GM18498 (cell line): ENCODE results near the gene GMPR2.
"Not testable (repeated sequence)": the region's sequence is repeated elsewhere in the genome, so short reads cannot be mapped to it uniquely, and the experiment has no call there.

ENCODE experiments used
- ATAC-seq: cut with Tn5 transposase; IDR thresholded peaks from one replicate; pipeline ENCODE4 v1.9.1; 2021; ENCODE audit warnings: mild to moderate bottlenecking, moderate library complexity; ENCODE audit not compliant: unreplicated experiment

The GMPR2 gene

DNA sequence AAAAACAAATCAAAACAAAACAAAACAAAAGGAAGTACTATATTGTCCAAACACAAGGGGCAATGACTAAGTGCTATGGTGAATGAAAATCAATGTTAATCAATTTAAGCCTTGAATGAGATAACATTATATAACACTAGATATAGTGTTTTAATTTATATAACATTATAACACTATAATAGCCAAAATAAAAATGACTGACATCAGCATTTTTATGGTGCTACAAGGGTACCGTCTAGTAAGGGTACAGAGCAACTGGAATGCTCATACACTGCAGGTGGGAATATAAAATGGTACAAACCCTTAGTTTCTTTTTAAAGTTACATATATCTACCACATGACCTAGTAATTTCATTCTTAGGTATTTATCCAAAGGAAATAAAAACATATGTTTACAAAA is 6.3 kb upstream of the GMPR2 start:
- ATAC-seq: no peak

DNA sequence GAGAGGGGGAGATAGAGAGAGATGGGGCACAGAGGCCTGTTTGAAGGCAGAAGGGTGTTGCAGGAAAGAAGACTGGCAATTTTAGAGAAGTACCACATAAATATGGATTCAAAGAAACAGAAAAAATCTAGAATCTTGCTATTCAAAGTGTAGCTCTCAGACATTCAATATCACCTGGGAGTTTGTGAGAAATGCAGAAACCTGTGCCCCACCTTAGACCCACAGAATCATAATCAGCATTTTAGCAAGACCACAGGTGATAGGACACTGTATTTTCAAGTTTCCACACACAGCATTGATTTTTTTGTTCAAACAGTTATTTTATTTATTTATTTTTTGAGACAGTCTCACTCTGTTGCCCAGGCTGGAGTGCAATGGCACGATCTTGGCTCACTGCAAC is 3.8 kb upstream of the GMPR2 start:
- ATAC-seq: no peak

DNA sequence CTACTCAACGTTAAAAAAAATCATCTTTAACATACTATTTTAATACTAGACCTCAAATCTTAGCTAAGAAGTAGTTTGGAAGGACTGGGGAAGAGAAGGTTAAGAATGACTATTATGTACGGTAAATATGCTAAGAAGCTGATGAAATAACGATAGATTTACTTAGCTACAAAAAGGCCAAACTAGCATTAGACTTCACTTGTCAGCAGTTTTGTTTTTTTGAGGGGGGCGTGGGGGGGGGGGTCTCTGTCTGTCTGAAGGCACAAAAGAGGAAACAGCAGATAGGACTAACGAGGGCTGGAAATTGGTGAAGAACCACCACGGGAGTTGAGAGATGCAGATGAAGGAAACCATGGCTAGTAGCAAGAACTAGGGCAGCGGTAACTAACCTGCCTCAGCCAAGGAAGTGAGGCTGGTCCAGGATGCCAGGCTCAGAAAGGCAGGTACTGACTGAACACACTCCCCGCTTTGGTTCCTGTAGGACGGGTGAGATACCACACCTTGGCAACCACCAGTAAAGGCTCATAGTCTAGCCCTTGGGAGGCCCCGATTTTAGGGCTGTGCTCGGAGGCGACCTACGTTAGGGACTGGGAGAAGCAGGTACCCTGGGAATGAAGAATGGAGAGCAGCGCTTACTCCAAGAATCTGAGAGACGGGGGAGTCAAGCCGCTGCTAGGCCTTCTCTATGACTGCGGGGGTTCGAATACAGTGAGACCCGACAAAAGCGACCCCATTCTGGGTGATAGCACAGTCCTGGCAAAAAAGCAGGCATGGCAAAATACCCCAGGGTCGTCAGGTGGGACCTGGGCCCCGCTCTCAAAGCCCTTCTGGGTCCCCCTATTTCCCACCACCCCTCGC is 1.2 kb upstream of the GMPR2 start:
- peak; percentile 8 for ATAC-seq

DNA sequence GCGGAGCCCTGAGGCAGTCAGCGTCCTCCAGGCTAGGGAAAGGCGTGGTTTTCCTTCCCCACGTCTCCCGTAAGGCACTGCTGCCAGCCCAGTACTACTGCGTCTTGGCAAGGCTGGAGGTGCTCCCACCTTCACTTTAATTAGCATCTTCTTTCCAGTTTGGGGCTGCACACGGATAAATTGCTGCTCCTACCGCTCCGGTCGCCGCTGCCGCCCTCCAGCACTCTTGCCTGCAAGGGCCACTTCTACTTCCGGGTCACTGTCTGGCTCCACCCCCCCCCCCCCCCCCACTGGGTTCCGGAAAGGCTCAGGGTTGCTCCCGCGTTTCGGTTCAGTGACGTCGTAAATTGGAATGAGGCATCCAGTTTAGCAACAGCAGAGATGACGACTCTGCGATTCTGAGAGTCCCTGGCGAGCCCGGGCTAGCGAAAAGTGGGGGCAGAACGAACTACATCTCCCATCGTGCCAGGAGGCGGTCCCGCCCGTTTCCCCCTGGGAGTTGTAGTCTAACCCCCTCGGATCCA is 546 bp upstream of the GMPR2 start, which contains the start of gene NEDD8:
Gene NEDD8 (minus strand): TSS at position 247 of the 524 bp plus-strand sequence. CDS start 100 bp downstream, at position 147.
- peak; percentile 77 for ATAC-seq

DNA sequence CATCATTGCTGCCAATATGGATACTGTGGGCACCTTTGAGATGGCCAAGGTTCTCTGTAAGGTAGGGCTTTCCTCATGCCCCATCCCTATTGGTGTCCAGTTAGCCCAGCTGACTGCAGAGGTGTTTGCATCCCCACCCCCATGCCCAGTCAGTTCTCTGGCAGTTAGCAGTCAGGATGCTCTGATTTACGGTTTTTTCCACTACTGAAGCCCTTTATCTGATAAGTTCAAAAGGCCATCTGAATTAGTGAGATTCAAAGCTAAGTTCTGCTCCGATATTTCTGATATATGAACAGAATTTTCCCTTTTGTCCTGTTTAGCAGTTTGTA is 773 bp downstream of the GMPR2 start:
- no peak for ATAC-seq

DNA sequence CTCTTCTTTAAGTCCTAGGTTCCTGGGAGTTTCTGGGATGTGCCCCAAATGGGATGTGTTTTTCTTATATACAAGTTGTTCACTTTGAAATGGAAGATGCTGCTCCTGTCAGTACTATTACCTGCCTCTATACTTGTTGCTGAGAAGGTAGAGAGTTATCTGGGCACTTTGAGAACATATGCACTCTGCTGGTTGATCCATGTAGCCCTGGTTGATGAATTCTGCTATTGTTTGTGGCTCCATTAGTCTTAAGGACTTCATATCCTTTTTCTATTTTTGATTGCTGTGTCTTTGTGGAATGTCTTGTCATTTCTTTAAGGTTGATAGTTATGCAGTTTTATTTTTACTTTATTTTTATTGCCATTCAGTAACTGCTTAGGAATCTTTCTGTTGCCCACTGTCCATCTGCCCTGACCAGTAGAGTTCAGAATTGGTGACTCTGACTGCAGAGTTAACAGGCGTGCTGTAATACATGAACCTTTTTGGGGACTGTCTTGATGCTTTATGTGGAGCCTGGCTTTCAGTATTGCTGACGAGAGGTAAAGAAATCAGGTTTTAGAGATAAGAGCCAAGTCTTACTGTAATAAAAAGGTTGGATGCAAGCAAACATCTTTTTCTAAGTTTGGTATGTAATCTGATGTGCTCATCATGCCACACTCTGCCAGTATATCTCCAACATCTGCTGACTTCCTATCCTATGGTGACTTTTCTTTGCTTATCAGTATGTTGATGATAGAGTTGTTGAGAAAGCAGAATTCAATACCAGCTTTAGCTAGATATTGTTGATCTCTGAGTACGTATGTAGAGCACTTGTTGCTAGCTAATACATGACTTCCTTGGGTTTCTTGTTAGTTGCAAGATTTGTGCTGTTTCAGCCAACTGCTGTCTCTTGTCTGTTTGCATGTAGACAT is 1.6 kb downstream of the GMPR2 start:
- ATAC-seq: no peak

DNA sequence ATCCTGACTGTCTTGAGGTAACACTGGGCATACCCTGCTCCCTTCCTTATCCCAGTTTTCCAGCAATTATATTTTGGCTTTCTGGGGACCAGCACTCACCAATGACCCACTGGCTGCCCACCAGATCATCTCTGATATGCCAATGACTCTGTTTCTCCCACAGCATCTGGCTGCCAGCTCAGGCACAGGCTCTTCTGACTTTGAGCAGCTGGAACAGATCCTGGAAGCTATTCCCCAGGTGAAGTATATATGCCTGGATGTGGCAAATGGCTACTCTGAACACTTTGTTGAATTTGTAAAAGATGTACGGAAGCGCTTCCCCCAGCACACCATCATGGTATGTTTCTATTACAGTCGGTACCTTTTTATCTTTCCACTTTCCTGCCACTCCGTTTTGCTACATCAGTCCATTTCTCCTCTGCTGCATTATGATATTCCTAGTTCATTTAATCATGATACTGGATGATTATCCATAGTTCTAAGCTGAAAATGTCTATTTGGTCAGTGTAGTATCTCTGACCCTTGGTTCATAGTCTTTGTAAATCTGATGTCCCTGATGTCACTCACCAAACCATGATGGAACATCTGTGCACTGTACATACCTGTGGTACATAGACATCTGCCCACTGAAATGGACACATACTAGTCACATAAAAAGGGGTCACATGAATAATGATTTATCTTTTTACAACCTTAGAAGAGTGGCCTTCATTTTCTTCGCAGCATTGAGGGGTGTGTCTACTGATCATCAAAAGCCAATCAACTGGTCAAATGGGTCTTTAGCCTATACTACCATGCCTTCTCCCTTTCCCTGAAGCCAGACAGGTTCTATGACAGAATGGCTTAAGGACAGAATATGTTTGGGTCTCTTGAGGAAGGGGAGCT is 3.3 kb downstream of the GMPR2 start:
- no peak for ATAC-seq

DNA sequence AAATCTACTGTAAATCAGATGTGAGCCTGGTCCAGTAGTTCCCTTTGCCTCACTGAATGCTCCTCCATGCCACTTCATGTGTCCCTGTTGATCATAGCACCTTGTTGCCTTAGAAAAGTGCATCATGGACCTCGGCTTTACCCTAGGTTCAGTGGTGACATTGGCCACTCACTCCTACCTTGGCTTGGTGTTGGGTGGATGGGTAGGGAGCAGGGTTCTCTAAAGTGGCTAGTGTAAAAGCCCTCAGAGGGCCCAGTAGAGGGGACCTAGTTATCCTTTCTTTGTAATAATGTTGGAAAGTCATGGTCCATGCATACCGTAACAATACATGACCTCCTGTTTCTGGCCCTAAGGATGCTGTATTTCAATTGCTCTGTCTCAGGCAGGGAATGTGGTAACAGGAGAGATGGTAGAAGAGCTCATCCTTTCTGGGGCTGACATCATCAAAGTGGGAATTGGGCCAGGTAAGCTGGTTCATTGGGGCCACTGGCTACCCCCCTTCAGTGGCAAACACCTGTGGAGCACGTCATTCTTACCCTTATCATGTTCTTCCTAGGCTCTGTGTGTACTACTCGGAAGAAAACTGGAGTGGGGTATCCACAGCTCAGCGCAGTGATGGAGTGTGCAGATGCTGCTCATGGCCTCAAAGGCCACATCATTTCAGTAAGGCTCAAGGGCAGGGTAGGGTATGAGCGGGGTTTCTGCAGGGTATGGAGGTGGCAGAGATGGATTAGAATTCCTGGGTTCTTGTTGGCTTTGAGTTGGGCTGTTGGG is 4.1 kb downstream of the GMPR2 start:
- no peak for ATAC-seq

DNA sequence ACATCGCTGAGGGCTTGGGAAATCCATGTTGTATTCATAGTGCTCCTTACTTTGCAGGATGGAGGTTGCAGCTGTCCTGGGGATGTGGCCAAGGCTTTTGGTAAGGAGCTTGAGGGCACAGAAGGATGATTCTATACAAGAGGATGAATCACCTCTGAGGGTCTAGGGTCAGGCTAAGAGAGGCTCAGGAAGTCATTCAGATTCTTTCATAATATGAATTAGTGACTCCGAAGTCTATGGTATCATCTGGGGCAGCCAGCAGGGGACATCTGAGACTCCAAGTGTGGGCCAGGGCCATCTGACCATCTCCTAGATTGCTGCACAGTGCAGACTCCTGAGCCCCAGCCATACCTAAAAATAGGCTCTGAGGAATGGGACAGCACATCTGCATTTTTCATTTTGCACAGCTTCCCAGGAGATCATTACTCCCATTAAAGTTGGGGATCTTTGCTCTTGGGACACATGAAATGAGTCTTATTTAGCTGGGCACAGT is 4.8 kb downstream of the GMPR2 start:
- no peak for ATAC-seq

DNA sequence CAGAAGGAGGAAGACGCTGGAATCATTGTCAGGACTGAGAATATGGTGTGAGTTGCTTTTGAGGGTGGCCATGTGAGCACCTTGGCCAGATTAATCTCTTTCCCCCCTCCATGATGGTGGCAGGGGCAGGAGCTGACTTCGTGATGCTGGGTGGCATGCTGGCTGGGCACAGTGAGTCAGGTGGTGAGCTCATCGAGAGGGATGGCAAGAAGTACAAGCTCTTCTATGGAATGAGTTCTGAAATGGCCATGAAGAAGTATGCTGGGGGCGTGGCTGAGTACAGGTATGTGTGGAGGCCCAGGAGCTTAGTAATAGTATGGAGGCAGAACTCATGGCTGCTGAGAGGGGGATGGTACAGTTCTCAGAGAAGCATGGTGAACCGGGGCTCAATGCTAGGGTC is 5.4 kb downstream of the GMPR2 start:
- no peak for ATAC-seq

DNA sequence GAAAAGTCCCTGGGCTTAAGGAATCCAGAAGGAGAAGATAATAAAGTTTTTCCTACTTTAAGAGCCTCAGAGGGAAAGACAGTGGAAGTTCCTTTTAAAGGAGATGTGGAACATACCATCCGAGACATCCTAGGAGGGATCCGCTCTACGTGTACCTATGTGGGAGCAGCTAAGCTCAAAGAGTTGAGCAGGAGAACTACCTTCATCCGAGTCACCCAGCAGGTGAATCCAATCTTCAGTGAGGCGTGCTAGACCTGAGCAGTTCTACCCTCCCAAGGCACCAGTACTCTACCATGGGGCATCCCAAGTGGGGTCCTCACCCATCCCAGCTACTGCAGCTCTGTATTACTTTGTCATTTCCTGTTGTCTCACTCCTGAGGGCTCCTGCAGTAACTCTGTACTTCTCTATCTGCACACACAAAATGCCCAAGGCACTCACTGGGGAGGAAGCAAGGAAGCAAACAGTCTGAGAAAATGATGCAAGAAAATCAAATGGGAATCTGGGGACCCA is 5.9 kb downstream of the GMPR2 start:
- no peak for ATAC-seq

DNA sequence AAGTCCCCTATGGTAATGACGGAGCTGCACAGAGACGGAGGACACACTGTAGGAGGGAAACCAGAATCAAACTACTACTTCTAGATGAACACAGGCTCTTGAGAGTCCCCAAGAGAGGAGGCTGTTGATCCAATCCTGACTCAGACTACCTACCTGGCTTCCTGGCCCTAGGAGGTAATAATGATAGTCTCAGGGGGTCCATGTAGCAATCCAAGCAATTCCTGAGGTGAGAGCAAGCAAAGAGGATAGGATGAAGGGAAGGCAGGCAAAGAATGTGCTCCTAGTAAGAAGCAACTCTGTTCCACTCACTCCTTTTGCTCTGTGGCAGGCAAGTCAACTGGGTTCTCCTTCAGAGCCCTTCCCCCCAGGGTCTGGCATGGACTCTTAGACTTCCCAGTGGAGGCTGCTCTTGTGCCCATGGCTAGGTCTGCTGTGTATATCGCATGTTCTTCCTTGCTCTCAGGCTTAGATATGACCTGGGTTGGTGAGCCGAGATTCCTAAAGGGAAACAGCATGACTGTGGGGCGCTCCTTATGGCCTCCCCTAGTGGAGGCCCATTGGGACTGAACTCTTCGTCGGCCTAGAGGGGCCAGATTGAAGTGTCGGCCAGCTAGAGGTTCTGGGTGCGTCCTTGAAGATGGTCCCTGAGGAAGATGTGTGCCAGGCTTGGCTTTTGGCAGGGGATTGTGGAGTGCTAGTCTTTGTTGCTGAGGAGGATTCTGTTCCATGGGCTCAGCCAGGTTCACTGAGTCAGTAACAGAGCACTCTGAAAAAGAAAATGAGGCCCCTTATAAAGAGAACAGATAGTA is 7.6 kb downstream of the GMPR2 start:
- ATAC-seq: no peak

DNA sequence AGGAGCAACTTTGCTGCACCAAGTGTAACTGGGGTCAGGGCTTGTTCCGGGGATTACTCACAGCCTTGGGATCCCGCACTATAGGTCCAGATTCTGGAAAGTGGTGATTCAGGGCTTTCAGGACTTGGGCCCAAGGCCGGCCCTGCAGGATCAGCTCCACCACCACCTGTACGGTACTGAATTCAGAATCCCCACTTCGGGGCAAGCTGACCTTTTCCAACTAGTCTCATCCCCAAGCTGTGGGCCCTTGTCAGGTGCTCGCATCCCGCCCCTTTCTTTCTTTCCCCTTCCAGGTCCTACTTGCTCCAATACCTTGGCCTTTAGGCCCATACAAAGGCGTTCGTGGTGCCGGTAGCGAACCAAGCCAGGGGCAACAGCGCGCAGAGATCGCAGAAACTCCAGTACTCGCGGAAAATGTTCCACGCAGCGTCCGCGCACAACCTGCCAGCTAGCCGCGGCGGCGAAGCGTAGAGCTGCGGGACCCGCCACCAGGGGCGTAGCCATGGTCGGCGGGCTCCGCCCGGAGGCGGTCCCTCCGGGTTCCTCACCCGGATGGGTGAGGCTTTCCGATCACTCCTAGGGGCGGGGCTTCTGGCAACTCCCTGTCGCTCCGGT is 9.2 kb downstream of the GMPR2 start:
- ATAC-seq: peak; percentile 84

DNA sequence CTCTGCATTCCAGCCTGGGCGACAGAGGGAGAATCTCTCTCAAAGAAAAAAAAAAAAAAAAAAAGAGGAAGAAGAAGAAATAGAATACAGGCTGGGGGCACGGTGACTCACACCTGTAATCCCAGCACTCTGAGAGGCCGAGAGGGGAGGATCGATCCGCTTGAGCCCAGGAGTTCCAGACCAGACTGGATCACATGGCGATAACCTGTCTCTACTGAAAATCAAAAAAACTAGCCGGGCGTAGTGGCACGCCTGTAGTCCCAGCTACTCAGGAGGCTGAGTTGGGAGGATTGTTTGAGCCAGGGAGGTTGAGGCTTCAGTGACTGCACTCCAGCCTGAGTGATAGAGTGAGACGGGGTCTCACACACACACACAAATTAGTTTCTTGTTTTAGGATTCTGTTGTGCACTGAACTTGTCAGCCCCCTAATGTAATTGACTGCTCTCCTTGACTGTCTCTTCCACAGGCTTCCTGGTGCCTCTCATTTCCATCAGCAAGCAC is 10.7 kb downstream of the GMPR2 start:
- ATAC-seq: no peak

DNA sequence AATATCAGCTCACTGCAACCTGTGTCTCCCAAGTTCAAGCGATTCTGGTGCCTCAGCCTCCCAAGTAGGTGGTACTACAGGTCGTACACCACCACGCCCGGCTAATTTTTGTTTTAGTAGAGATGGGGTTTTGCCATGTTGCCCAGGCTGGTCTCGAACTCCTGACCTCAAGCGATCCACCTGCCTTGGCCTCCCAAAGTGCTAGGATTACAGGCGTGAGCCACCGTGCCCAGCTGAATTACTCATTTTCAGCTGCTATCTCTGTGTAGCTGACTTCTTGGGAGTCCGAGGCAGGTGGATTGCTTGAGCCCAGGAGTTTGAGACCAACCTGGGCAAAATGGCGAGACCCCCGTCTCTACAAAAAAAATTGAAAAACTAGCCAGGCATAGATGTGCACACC is 12.6 kb downstream of the GMPR2 start:
- not testable (repeated sequence) for ATAC-seq

DNA sequence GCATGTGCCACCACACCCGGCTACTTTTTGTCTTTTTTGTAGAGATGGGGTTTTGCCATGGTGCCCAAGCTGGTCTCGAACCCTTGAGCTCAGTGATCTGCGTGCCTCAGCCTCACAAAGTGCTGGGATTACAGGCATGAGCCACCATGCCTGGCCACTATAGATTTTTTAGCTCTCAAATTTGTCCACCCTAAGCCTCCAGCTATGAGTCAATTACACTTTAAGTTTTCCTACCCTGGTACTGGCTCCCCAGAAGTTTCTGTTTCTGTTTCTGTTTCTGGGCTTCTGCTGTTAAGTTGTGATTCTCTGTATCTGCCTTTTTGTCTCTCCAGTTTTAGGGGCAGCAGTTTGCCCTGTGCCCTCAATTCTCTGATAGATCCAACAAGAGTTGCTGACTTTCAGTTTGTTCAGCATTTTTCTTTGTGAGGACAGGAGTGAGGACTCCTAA is 14.1 kb downstream of the GMPR2 start:
- peak; percentile 18 for ATAC-seq

DNA sequence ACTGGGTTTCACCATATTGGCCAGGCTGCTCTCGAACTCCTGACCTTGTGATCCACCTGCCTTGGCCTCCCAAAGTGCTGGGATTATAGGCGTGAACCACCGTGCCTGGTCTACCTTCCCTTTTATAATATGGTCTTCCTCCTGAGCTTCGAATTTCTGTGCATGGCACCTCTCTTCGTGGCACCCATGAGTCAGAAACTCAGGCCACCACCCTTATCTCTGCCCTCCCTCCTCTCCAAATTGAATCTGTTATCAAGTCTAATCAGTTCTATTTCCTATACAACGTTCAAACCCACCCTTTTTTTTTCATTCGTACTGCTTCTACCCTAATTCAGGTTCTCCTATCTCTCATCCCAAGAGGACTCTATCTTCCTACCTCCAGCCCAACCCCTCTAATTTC is 14.7 kb downstream of the GMPR2 start:
- no peak for ATAC-seq
